HL-60 (cell line): ENCODE measurements around the gene PRRC2B.

ENCODE experiments used
- DNase-seq, 2 experiments: peaks; one replicate each; pipeline ENCODE4 v3.0.0-alpha.2; 2010 to 2020; ENCODE audit warnings: low read depth in 1 of 2, low spot score in 1 of 2
- H3K27ac ChIP-seq: fragments of 250-450 bp; sonication (Bioruptor Pico); replicated peaks from 2 replicates; pipeline ENCODE4 v1.5.1; 2020; ENCODE audit warnings: mild to moderate bottlenecking, moderate library complexity
- H3K27me3 ChIP-seq: fragments of 250-450 bp; sonication (Bioruptor Pico); 2 replicates; pipeline ENCODE4 v1.5.1; 2021; ENCODE audit warnings: mild to moderate bottlenecking, moderate library complexity; ENCODE audit not compliant: insufficient read depth, poor library complexity, severe bottlenecking
- H3K4me3 ChIP-seq: replicated peaks from 2 replicates; pipeline ENCODE4 v1.5.1; 2011; ENCODE audit warnings: mild to moderate bottlenecking, control low read depth, low read length; ENCODE audit not compliant: insufficient read depth
- CTCF ChIP-seq: IDR thresholded peaks from one replicate; pipeline ENCODE4 v1.5.1; 2011; ENCODE audit warnings: low read length, control low read depth, inconsistent platforms; ENCODE audit not compliant: insufficient read depth
- GABPA ChIP-seq: IDR thresholded peaks from 2 replicates; pipeline ENCODE4 v1.6.1; 2012; ENCODE audit warnings: low read depth
- POLR2AphosphoS5 ChIP-seq: IDR thresholded peaks from 2 replicates; pipeline ENCODE4 v1.6.1; 2012; ENCODE audit warnings: low read depth
- REST ChIP-seq: IDR thresholded peaks from 2 replicates; pipeline ENCODE4 v1.6.1; 2012; ENCODE audit warnings: low read depth; ENCODE audit not compliant: insufficient replicate concordance
- SPI1 ChIP-seq: IDR thresholded peaks from 2 replicates; pipeline ENCODE4 v1.6.1; 2012; ENCODE audit warnings: low read depth, mild to moderate bottlenecking, borderline replicate concordance

PRRC2B gene

DNA sequence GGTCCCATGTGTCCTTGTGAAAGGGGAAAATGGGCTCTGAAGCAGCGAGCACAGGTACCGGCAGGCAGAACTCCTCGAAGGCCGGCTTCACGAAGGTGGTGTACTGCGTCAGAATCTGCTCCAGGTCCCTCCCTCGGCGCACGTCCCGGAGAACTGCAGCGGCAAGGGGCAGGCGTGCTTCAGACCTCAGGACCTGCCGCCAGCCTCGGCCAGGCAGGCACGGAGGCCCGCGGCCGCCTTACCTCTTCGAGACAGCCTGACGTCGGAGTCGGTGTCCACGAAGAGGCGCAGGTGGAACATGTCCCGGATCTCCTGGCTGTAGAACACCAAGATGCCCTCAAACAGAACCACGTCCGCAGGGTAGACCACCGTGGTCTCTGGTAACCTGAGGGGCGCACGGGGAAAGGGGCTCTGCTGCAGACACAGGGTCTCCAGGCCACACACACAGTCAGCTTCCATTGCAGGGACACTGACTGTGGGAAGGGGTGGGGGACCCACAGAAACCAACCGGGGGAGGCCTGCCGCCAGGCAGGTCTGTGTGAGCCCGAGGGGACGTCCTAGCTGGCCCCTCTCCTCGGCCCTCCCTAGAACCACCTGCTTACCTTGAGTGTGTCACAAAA is 135.1 kb downstream of the PRRC2B start:
- TF ChIP-seq REST (no peak), CTCF (no peak), GABPA (no peak), POLR2AphosphoS5 (no peak), SPI1 (no peak)
- DNase-seq = no peak
- no peak overlapping the region for H3K4me3 ChIP-seq
- H3K27ac ChIP-seq = no peak overlapping the region
- no peaks in the 10 kb centered on the region for H3K27me3 ChIP-seq

DNA sequence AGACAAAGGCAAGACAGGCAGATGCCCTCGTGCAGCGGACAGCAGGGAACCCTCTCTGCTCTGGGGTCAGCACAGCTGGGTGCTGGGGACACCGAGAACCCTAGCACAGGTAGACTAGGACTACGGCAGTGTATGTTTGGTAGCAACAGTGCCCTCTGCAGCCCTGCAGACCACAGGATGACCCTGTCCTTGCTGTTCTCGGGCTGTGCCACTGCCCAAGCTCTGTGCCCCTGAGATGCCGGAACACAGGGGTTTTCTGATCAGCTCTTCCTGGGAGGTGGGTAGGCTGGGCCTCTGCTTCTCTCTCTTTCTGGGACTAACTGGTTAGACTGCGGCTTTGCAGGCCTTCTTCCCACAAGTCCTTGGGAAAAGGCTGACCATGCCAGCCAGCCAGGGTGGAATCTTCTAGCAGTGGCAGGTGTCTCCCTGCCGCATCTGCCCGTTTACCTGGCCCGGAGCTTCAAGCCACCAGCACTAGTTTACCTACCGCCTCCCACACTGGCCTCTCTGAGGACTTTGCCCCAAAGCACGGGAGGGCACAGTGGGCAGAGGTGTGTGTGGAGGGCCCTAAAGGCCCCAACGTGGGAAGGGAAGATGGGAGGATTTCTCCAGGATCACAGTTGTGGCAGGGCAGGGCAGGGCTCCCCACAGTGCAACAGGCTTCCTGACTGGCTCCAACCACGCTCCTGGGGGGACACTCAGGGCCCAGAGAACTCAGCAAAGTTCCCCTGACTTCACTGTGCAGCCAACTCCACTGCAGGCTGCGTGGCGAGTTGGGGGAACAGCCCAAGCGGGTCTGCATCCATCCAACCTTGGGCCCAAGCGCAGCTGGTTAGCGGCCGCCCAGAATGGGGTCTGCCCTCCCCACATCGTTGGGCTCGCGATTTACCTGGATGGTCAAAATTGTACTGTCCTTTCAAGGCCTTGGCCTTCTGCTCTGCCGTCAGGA is 136.0 kb downstream of the PRRC2B start:
- peak overlapping the region; percentile 92 for H3K4me3 ChIP-seq
- H3K27ac ChIP-seq = peak overlapping the region; percentile 53

DNA sequence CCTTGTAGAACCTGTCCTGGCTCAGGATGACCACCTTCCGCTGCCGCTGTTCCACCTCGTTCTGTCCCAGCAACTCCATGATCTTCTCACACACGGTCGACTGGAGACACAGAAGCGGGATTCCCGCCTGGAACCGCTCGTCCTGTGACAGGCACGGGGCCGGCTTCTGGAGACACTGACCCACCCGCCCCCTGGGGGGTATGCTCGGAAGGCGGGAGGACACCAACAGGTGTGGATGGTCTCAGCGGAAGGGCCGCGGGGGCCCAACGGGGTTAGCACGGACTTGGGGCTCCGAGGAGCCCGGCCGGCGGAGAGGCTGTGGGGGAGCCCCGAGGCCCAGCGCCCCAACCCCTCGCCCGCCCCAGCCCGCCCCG is 136.6 kb downstream of the PRRC2B start:
- H3K4me3 ChIP-seq = peak overlapping the region; percentile 92
- peak overlapping the region; percentile 53 for H3K27ac ChIP-seq
- H3K27me3 ChIP-seq = no peaks in the 10 kb centered on the region
- no peak for TF ChIP-seq POLR2AphosphoS5
- TF ChIP-seq GABPA = no peak
- no peak for DNase-seq

More for the DNA sequence above, 136.0 kb downstream of the PRRC2B start:
- TF ChIP-seq POLR2AphosphoS5 (no peak), SPI1 (no peak)
- H3K27me3 ChIP-seq = no peaks in the 10 kb centered on the region
- no peak for DNase-seq

DNA sequence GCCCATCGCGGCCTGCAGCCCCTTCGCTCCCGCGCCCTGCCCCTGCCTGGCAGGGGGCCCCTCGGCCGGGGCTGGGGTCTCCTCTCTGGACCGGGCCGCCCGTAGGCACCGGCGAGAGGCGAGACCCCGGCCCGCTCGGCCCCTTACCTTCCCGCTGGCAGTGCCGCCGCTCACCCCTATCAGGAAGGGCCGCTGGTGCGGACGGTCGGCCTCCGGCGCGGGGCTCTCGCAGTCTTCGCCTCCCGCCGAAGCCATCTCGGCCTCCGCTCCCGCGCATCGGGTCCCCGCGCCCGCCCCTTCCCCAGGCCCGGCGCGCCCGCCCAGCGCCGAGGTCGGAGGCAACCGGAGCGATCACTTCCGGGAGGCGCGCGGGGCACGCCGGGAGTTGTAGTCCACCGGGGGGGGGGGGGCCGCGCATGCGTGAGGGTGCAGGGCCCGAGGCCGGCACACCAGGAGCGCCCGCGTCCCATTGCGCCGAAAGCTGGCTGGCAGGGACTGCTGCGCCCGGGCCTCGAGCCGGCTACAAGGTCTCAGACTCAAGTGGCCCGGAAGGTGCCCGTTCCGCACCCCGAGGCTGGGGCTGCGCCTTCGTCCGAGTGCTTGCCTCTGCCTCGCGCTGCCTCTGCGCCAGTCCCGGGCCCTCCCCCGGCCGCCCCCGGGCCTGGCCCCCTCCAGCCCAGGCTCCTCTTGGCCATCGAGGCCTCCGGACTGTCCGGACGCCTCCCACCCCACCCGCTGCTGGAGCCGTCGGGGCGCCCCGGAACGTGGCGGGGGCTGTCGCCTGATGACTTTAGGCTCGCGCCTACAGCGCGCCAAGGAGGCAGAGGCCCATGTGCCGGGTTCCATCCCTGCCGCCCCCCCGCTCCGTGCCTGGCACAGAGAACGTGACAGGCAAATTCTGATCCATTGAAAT is 137.3 kb downstream of the PRRC2B start, which contains the start of gene UCK1:
Gene UCK1, minus strand, starts transcription at position 344 of the 913 bp plus-strand sequence. Its CDS starts 89 bp downstream, at position 255.
- Histone ChIP-seq H3K27ac (peak within 1 kb of the TSS; percentile 53), H3K27me3 (no peaks in the 10 kb centered on the region), H3K4me3 (peak within 1 kb of the TSS; percentile 92)
- DNase-seq = peak; percentile 62 to 75
- TF ChIP-seq REST = peak; percentile 21
- TF ChIP-seq GABPA = peak; percentile 81
- TF ChIP-seq CTCF = no peak
- TF ChIP-seq POLR2AphosphoS5 = no peak
- TF ChIP-seq SPI1 = no peak
